ENCODE data around the gene EMC6. TPM values are rescaled to one million over a fixed set of nuclear protein-coding genes. Genes with fewer than 3 reads are reported as not detected.

The EMC6 gene
- total RNA-seq, 1 experiment from 2014 or later, result 62.4 TPM

DNA sequence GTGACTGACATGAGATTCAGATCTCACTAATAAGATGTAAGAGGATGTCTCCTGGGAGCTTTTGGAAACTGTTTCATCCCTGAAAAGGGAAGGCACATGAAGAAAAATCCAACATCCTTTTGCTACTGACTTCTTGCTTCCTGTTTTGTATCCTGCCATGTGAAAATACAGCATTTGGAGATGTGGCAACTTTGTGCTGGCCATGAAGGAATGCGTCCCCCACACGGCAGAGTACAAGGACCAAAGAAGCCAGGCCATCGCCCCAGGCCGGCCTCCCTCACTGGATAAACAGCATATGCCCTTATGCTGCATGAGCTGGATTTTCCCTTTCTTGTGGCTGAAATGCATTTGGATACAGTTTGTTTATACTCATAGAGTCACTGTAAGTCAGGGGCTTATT is 49.6 kb downstream of the EMC6 start:
- Histone ChIP-seq H3K4me3 (replicated peaks in 1 of 2; ENCODE audit: low read depth in 1 of 2, low read length in 2 of 2) (no peak overlapping the region), H3K4me2 (ENCODE audit: low read length) (no peak overlapping the region), H3K4me1 (ENCODE audit: control insufficient read depth in 1 of 2, insufficient read depth in 2 of 2, low read length in 2 of 2) (peaks cover 4 to 26% of the 10 kb centered on the region in 2 experiments), H3K27ac (ENCODE audit: low read depth, low read length) (no peak overlapping the region), H3K9me3 (ENCODE audit: control insufficient read depth in 1 of 2, insufficient read depth in 1 of 2, low read depth in 1 of 2, low read length in 2 of 2) (no peaks in the 10 kb centered on the region), H3K27me3 (ENCODE audit: insufficient read depth, low read length) (no peaks in the 10 kb centered on the region), H3K79me2 (ENCODE audit: insufficient read depth, low read length) (peaks cover 9% of the 10 kb centered on the region), H4K20me1 (ENCODE audit: insufficient read depth) (no peaks in the 10 kb centered on the region), H3K9me2 (ENCODE audit: insufficient read depth) (no peaks in the 10 kb centered on the region), H3K9ac (ENCODE audit: low read length) (no peak overlapping the region), H3K36me3 (ENCODE audit: control insufficient read depth in 1 of 2, insufficient read depth in 2 of 2, low read length in 2 of 2) (peaks cover 17 to 27% of the 10 kb centered on the region in 2 experiments; a peak in 3 of 4 replicates), H2AFZ (ENCODE audit: low read depth, low read length, poor library complexity, severe bottlenecking) (no peak overlapping the region)
- RAD21 ChIA-PET (ENCODE audit: low non-redundant PET in 1 of 2, low total read pairs in 2 of 2, uncharacterized antibody in 2 of 2, unreplicated experiment in 2 of 2), result no interaction called here
- no TSS peak for BruUV-seq (replicated peaks)
- POLR2A ChIA-PET, result no interaction called here
- CTCF ChIA-PET, result no interaction called here
- ATAC-seq, result no peak
- intact Hi-C loops (cut with micrococcal nuclease), result no loop called here
- DNase-seq (ENCODE audit: low read depth, low spot score), result no peak
- TF ChIP-seq CTCF (IDR thresholded peaks at IDR 0.05 in 2 of 3, conservative IDR thresholded peaks at IDR 0.05 in 1 of 3; ENCODE audit: borderline replicate concordance in 1 of 3, insufficient read depth in 1 of 3, low read depth in 2 of 3, low read length in 2 of 3), result no peak
- no peak for TF ChIP-seq ELF1 (IDR thresholded peaks at IDR 0.05; ENCODE audit: borderline replicate concordance, low read depth)

- intact Hi-C loops (cut with micrococcal nuclease), result no loop called here
- Histone ChIP-seq H3K27ac (ENCODE audit: low read depth, low read length) (no peak overlapping the region; the same call in 1 of the 2 replicates), H3K79me2 (ENCODE audit: insufficient read depth, low read length) (peaks cover 18% of the 10 kb centered on the region), H3K9ac (ENCODE audit: low read length) (no peak overlapping the region), H4K20me1 (ENCODE audit: insufficient read depth) (no peaks in the 10 kb centered on the region), H3K4me1 (ENCODE audit: control insufficient read depth in 1 of 2, insufficient read depth in 2 of 2, low read length in 2 of 2) (peaks cover 4 to 26% of the 10 kb centered on the region in 2 experiments), H2AFZ (ENCODE audit: low read depth, low read length, poor library complexity, severe bottlenecking) (no peak overlapping the region), H3K9me2 (ENCODE audit: insufficient read depth) (no peaks in the 10 kb centered on the region), H3K4me2 (ENCODE audit: low read length) (no peak overlapping the region), H3K27me3 (ENCODE audit: insufficient read depth, low read length) (no peaks in the 10 kb centered on the region), H3K9me3 (ENCODE audit: control insufficient read depth in 1 of 2, insufficient read depth in 1 of 2, low read depth in 1 of 2, low read length in 2 of 2) (no peaks in the 10 kb centered on the region), H3K36me3 (ENCODE audit: control insufficient read depth in 1 of 2, insufficient read depth in 2 of 2, low read length in 2 of 2) (peaks cover 17 to 27% of the 10 kb centered on the region in 2 experiments; a peak in 3 of 4 replicates), H3K4me3 (replicated peaks in 1 of 2; ENCODE audit: low read depth in 1 of 2, low read length in 2 of 2) (no peak overlapping the region)
- POLR2A ChIA-PET, result no interaction called here
- no TSS peak for BruUV-seq (replicated peaks)
- TF ChIP-seq EZH2 (IDR thresholded peaks at IDR 0.05) (no peak), SP1 (IDR thresholded peaks at IDR 0.05; ENCODE audit: low read depth) (no peak)
- ATAC-seq (no peak), DNase-seq (ENCODE audit: low read depth, low spot score) (no peak)
- RAD21 ChIA-PET (ENCODE audit: low non-redundant PET in 1 of 2, low total read pairs in 2 of 2, uncharacterized antibody in 2 of 2, unreplicated experiment in 2 of 2), result no interaction called here
- CTCF ChIA-PET, result no interaction called here
These were observed 50.7 kb downstream of the EMC6 start for GRCh38 chr17:3719265-3719664.

Other genes starting within 250 kb of the EMC6 start
- not detected for gene OR1E2, start 235.0 kb upstream of the EMC6 start, total RNA-seq (2021; ENCODE audit: unreplicated experiment)
- not detected for gene SPATA22, start 197.0 kb upstream of the EMC6 start, total RNA-seq (2021; ENCODE audit: unreplicated experiment)
- gene ASPA, start 192.8 kb upstream of the EMC6 start, total RNA-seq (2021; ENCODE audit: unreplicated experiment), result not detected
- gene TRPV3, start 111.0 kb upstream of the EMC6 start, total RNA-seq (2021; ENCODE audit: unreplicated experiment), result 1.4 TPM
- gene TRPV1, start 59.4 kb upstream of the EMC6 start, total RNA-seq (2021; ENCODE audit: unreplicated experiment), result 5.5 TPM
- gene SHPK, start 32.6 kb upstream of the EMC6 start, total RNA-seq (2021; ENCODE audit: unreplicated experiment), result 19.6 TPM
- 7.9 TPM for gene CTNS, start 32.1 kb upstream of the EMC6 start, total RNA-seq (2021; ENCODE audit: unreplicated experiment)
- gene TAX1BP3, start 234 bp upstream of the EMC6 start, total RNA-seq (2021; ENCODE audit: unreplicated experiment), result 50.0 TPM
- 9.0 TPM for gene P2RX5, start 27.3 kb downstream of the EMC6 start, total RNA-seq (2021; ENCODE audit: unreplicated experiment)
- gene HASPIN, start 55.1 kb downstream of the EMC6 start, total RNA-seq (2021; ENCODE audit: unreplicated experiment), result 19.6 TPM
- 19.9 TPM for gene ITGAE, start 132.4 kb downstream of the EMC6 start, total RNA-seq (2021; ENCODE audit: unreplicated experiment)
- gene NCBP3, start 177.4 kb downstream of the EMC6 start, total RNA-seq (2021; ENCODE audit: unreplicated experiment), result 46.5 TPM
- 10.6 TPM for gene CAMKK1, start 224.2 kb downstream of the EMC6 start, total RNA-seq (2021; ENCODE audit: unreplicated experiment)
- gene P2RX1, start 247.7 kb downstream of the EMC6 start, total RNA-seq (2021; ENCODE audit: unreplicated experiment), result not detected